ENCODE data around the gene RGN.

GRCh38 chrX:47093860-47094259, 15.6 kb downstream of the RGN start:
- TF ChIP-seq, protein P1, sequence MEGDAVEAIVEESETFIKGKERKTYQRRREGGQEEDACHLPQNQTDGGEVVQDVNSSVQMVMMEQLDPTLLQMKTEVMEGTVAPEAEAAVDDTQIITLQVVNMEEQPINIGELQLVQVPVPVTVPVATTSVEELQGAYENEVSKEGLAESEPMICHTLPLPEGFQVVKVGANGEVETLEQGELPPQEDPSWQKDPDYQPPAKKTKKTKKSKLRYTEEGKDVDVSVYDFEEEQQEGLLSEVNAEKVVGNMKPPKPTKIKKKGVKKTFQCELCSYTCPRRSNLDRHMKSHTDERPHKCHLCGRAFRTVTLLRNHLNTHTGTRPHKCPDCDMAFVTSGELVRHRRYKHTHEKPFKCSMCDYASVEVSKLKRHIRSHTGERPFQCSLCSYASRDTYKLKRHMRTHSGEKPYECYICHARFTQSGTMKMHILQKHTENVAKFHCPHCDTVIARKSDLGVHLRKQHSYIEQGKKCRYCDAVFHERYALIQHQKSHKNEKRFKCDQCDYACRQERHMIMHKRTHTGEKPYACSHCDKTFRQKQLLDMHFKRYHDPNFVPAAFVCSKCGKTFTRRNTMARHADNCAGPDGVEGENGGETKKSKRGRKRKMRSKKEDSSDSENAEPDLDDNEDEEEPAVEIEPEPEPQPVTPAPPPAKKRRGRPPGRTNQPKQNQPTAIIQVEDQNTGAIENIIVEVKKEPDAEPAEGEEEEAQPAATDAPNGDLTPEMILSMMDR (IDR thresholded peaks at IDR 0.05): no peak
- no peak for TF ChIP-seq ZFX (IDR thresholded peaks at IDR 0.05; ENCODE audit: borderline replicate concordance)
